ENCODE data around the gene SAFB2.

GRCh38 chr19:5643060-5643459, 20.5 kb upstream of the SAFB2 start:
- TF ChIP-seq CTCF (conservative IDR thresholded peaks at IDR 0.05 in 1 of 2, IDR thresholded peaks at IDR 0.05 in 1 of 2; ENCODE audit: extremely low read depth in 1 of 2, insufficient read depth in 1 of 2, low read depth in 1 of 2, low read length in 2 of 2) (no peak), EZH2 (IDR thresholded peaks at IDR 0.05; ENCODE audit: borderline replicate concordance, low read length) (no peak)

All from mammary epithelial cell (primary cell).